GM12891 (cell line): Measurements from ENCODE around the gene NMT1.

ENCODE experiments used
- PAX5 ChIP-seq: IDR thresholded peaks from 2 replicates; pipeline ENCODE4 v1.6.1; 2011; ENCODE audit warnings: low read length, moderate library complexity, mild to moderate bottlenecking; ENCODE audit not compliant: insufficient read depth, severe bottlenecking
- POLR2AphosphoS5 ChIP-seq: IDR thresholded peaks from 2 replicates; pipeline ENCODE4 v1.6.1; 2011; ENCODE audit warnings: low read depth, low read length, control low read depth

GRCh38 chr17:45104029-45104428 is 42.9 kb downstream of the NMT1 start:
- TF ChIP-seq POLR2AphosphoS5 (no peak), PAX5 (no peak)
